GM12878 (cell line): Measurements from ENCODE around the gene GGPS1. TPM values are rescaled to one million over a fixed set of nuclear protein-coding genes. Genes with fewer than 3 reads are reported as not detected.

Source experiments
- ATF3 ChIP-seq: IDR thresholded peaks from 2 replicates; pipeline ENCODE4 v1.6.1; 2011; ENCODE audit warnings: low read depth, mild to moderate bottlenecking, low read length, moderate library complexity, borderline replicate concordance; ENCODE audit errors: extremely low read depth
- CHD2 ChIP-seq: IDR thresholded peaks from 2 replicates; pipeline ENCODE4 v1.6.1; 2011; ENCODE audit warnings: low read depth, low read length, improper control_type of control experiment, borderline replicate concordance
- E2F4 ChIP-seq: IDR thresholded peaks from 2 replicates; pipeline ENCODE4 v1.6.1; 2012; ENCODE audit warnings: low read depth, low read length, improper control_type of control experiment
- ESRRA ChIP-seq: IDR thresholded peaks from 2 replicates; pipeline ENCODE4 v1.6.1; 2012; ENCODE audit warnings: mild to moderate bottlenecking, low read length, improper control_type of control experiment
- FOS ChIP-seq: IDR thresholded peaks from 3 replicates; pipeline ENCODE4 v1.6.1; 2011; ENCODE audit warnings: borderline replicate concordance; ENCODE audit not compliant: insufficient read length; ENCODE audit errors: extremely low read depth
- KAT2A ChIP-seq: conservative IDR thresholded peaks from 2 replicates; pipeline ENCODE4 v1.6.1; 2011; ENCODE audit warnings: low read depth, low read length; ENCODE audit not compliant: control insufficient read depth
- MEF2A ChIP-seq: IDR thresholded peaks from 2 replicates; pipeline ENCODE4 v1.6.1; 2011; ENCODE audit warnings: low read depth, mild to moderate bottlenecking, low read length, moderate library complexity; ENCODE audit not compliant: insufficient read depth
- PAX5 ChIP-seq: IDR thresholded peaks from 2 replicates; pipeline ENCODE4 v1.6.1; 2011; ENCODE audit warnings: low read depth, low read length, borderline replicate concordance
- POLR2AphosphoS2 ChIP-seq: IDR thresholded peaks from 2 replicates; pipeline ENCODE4 v1.6.1; 2011; ENCODE audit warnings: low read depth, mild to moderate bottlenecking, low read length, improper control_type of control experiment, moderate library complexity
- POLR2AphosphoS5 ChIP-seq: IDR thresholded peaks from 2 replicates; pipeline ENCODE4 v1.6.1; 2011; ENCODE audit warnings: mild to moderate bottlenecking, low read length, inconsistent platforms
- PRDM15 ChIP-seq: fragments of 450-650 bp; formaldehyde crosslinking; IDR thresholded peaks from 2 replicates; pipeline ENCODE4 v1.4.0; 2020; ENCODE audit warnings: mild to moderate bottlenecking, moderate library complexity
- RAD51 ChIP-seq: fragments of 450-650 bp; IDR thresholded peaks from 2 replicates; pipeline ENCODE4 v1.6.1; 2016; ENCODE audit warnings: moderate library complexity, mild to moderate bottlenecking, inconsistent platforms
- RB1 ChIP-seq: fragments of 450-650 bp; formaldehyde crosslinking; IDR thresholded peaks from 2 replicates; pipeline ENCODE4 v1.6.1; 2017; ENCODE audit warnings: mild to moderate bottlenecking, borderline replicate concordance
- RCOR1 ChIP-seq: conservative IDR thresholded peaks from 2 replicates; pipeline ENCODE4 v1.6.1; 2012; ENCODE audit warnings: low read depth, low read length, improper control_type of control experiment
- SRF ChIP-seq, 2 experiments: IDR thresholded peaks; 2 replicates each; pipeline ENCODE4 v1.6.1; 2011; ENCODE audit warnings: low read depth in 2 of 2, low read length in 2 of 2, mild to moderate bottlenecking in 1 of 2, moderate library complexity in 1 of 2
- polyA plus RNA-seq, 11 experiments: library from polyadenylated mRNA; depleted of rRNA in 4 of 11; unstranded in 6 of 11; stranded (reverse) in 5 of 11; fragments of >200 nt; fragmentation: Nextera tagmentation in 4 of 11; fragmentation: Illumina TruSeq in 1 of 11; extraction: Ambion mirVana in 4 of 11; extraction: Trizol in 1 of 11; gene quantifications; 1 replicate in 1 of 11; 2 replicates in 10 of 11; pipeline versions ENCODE4 v1.2.1 to v1.2.3, GENCODE V29; 2011 to 2016; ENCODE audit warnings: inconsistent platforms in 2 of 11, missing spikeins in 2 of 11, low read depth in 1 of 11
- total RNA-seq, 4 experiments: library from RNA; depleted of rRNA in 3 of 4; stranded (reverse); fragments of >200 nt in 3 of 4; fragmentation: Illumina TruSeq in 1 of 4; extraction: Trizol in 1 of 4; gene quantifications; 2 replicates each; pipeline versions ENCODE4 v1.2.1 to v1.2.3, GENCODE V29; 2013 to 2021
- TF ChIP-seq, protein P1 (sequence below): fragments of 450-650 bp; IDR thresholded peaks from 2 replicates; pipeline ENCODE4 v1.6.1; 2016; ENCODE audit warnings: mild to moderate bottlenecking
- TF ChIP-seq, protein P2 (sequence below): IDR thresholded peaks from 2 replicates; pipeline ENCODE4 v1.6.1; 2011; ENCODE audit warnings: borderline replicate concordance, low read depth, mild to moderate bottlenecking, moderate library complexity, mixed read lengths, low read length; ENCODE audit not compliant: insufficient read depth; ENCODE audit errors: extremely low read length
- TF ChIP-seq, protein P3 (sequence below): fragments of 450-650 bp; conservative IDR thresholded peaks from 2 replicates; pipeline ENCODE4 v1.6.1; 2017; ENCODE audit warnings: mild to moderate bottlenecking, moderate library complexity

Gene GGPS1
- total and polyA plus RNA-seq, 10 of the 15 experiments (the other 5 are each of a cell fraction or from before 2014, with no cell fraction given), result 15.1 to 36.0 (median 25.3) TPM

DNA sequence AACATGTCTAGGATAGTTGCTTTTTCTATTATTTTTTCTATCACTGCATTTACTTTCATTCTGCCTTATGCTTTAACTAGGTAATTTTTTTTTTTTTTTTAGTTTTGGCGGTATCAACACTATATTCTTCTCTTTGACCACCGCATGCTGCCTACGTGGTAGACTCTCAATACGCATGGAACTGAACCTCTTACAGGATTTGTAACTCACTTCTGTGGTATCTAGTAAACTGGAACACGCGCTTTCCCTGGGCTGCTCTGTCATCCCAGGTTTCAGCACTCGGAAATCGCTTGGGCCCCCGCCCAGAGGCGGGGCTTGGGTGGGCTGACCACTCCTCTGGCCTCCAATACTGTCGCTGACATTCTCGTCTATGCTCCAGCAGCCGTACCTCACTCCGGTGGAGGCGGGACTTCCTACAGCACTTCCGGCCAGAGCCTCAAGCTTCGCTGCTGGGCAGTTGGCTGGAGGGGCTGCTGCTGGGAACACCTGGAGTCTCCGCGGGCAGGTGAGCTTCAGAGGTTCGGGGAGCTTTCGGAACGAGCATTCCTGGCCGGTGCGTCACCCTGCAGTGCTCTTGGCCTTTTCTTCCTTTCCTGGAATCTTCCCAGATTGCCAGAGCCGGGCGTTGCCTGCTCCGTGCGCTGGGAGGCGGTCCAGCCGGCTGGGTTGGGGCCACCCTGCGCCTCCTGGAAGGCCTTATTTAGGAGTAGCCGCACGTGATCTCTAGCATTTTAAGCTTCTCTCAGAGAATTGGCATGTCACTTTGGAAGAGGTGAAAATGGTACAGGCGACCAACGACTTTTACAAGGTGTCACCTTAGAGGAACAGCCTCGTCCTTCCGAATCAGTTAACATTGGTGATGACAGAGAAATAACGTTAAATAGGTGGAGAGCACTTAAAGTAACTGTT lies 38.9 kb downstream of the GGPS1 start, which contains the start of gene TBCE (continued):
- TF ChIP-seq, protein P1, sequence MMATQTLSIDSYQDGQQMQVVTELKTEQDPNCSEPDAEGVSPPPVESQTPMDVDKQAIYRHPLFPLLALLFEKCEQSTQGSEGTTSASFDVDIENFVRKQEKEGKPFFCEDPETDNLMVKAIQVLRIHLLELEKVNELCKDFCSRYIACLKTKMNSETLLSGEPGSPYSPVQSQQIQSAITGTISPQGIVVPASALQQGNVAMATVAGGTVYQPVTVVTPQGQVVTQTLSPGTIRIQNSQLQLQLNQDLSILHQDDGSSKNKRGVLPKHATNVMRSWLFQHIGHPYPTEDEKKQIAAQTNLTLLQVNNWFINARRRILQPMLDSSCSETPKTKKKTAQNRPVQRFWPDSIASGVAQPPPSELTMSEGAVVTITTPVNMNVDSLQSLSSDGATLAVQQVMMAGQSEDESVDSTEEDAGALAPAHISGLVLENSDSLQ, result peak; percentile 90
- TF ChIP-seq FOS (no peak), RCOR1 (no peak), SRF (IDR thresholded peaks at IDR 0.05; ENCODE audit: low read depth in 2 of 2, low read length in 2 of 2) (peak; percentile 39 to 81; a peak in 2 of 4 replicates), ESRRA (no peak), E2F4 (no peak), KAT2A (no peak), PRDM15 (no peak), POLR2AphosphoS5 (peak; percentile 86), MEF2A (0 out of 2 replicates have a peak, but pooled peaks have one; percentile 25), RAD51 (peak; percentile 72), CHD2 (no peak), PAX5 (no peak), RB1 (peak; percentile 23; the same call in 1 of the 2 replicates), ATF3 (no peak), POLR2AphosphoS2 (peak; percentile 82; the same call in 1 of the 2 replicates)
- TF ChIP-seq, protein P2, sequence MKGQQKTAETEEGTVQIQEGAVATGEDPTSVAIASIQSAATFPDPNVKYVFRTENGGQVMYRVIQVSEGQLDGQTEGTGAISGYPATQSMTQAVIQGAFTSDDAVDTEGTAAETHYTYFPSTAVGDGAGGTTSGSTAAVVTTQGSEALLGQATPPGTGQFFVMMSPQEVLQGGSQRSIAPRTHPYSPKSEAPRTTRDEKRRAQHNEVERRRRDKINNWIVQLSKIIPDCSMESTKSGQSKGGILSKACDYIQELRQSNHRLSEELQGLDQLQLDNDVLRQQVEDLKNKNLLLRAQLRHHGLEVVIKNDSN, result no peak
- TF ChIP-seq, protein P3, sequence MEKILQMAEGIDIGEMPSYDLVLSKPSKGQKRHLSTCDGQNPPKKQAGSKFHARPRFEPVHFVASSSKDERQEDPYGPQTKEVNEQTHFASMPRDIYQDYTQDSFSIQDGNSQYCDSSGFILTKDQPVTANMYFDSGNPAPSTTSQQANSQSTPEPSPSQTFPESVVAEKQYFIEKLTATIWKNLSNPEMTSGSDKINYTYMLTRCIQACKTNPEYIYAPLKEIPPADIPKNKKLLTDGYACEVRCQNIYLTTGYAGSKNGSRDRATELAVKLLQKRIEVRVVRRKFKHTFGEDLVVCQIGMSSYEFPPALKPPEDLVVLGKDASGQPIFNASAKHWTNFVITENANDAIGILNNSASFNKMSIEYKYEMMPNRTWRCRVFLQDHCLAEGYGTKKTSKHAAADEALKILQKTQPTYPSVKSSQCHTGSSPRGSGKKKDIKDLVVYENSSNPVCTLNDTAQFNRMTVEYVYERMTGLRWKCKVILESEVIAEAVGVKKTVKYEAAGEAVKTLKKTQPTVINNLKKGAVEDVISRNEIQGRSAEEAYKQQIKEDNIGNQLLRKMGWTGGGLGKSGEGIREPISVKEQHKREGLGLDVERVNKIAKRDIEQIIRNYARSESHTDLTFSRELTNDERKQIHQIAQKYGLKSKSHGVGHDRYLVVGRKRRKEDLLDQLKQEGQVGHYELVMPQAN, result peak; percentile 80
